Keratinocyte (primary cell): ENCODE results near the gene NTSR1.

Experiments used
- EZH2 ChIP-seq: IDR thresholded peaks from one replicate; pipeline ENCODE4 v1.6.1; 2012; ENCODE audit warnings: inconsistent platforms, mild to moderate bottlenecking, low read length, moderate library complexity
- TF ChIP-seq, protein P1 (sequence below), 3 experiments: IDR thresholded peaks in 1 of 3; conservative IDR thresholded peaks in 1 of 3; optimal IDR thresholded peaks in 1 of 3; 2 replicates in 2 of 3; 3 replicates in 1 of 3; pipeline versions ENCODE3 to v1.5.1; 2011; ENCODE audit warnings: low read length in 3 of 3, mild to moderate bottlenecking in 3 of 3, moderate library complexity in 2 of 3, control low read depth in 1 of 3, inconsistent platforms in 1 of 3; ENCODE audit not compliant: insufficient read depth in 2 of 3; ENCODE audit errors: extremely low read depth in 1 of 3

DNA sequence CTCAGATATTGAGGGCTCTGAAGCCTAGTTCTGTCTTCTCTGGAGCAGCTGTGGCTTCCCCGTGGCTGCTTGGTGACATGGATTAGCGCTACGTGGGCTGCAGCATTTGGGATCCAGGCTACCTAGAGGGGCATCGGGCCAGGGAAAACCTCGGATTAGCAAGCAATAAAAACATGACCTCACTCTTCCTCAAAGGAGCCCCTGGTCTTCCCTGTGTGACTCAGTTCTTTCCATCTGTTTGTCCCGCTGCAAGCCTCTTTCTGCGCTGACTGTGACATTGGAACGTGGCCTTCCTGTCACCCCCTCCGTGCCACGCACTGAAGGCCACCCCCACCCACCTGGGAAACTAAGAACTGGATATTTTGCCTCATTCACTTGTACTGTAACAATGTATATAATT lies 91.2 kb downstream of the NTSR1 start:
- TF ChIP-seq, protein P1, sequence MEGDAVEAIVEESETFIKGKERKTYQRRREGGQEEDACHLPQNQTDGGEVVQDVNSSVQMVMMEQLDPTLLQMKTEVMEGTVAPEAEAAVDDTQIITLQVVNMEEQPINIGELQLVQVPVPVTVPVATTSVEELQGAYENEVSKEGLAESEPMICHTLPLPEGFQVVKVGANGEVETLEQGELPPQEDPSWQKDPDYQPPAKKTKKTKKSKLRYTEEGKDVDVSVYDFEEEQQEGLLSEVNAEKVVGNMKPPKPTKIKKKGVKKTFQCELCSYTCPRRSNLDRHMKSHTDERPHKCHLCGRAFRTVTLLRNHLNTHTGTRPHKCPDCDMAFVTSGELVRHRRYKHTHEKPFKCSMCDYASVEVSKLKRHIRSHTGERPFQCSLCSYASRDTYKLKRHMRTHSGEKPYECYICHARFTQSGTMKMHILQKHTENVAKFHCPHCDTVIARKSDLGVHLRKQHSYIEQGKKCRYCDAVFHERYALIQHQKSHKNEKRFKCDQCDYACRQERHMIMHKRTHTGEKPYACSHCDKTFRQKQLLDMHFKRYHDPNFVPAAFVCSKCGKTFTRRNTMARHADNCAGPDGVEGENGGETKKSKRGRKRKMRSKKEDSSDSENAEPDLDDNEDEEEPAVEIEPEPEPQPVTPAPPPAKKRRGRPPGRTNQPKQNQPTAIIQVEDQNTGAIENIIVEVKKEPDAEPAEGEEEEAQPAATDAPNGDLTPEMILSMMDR (optimal IDR thresholded peaks at IDR 0.05 in 1 of 3, IDR thresholded peaks at IDR 0.05 in 1 of 3, conservative IDR thresholded peaks at IDR 0.05 in 1 of 3; ENCODE audit: extremely low read depth in 1 of 3, insufficient read depth in 2 of 3, low read length in 3 of 3), result no peak
- TF ChIP-seq EZH2, result no peak
